ENCODE measurements around the gene DNASE1L3.

Gene DNASE1L3

GRCh38 chr3:58157700-58158099, 53.1 kb downstream of the DNASE1L3 start:
- no peak for DNase-seq

GRCh38 chr3:58155838-58156237, 54.9 kb downstream of the DNASE1L3 start:
- DNase-seq: no peak

- DNase-seq: no peak
These were observed 55.9 kb downstream of the DNASE1L3 start for GRCh38 chr3:58154626-58155449.

GRCh38 chr3:58153371-58153770, 57.4 kb downstream of the DNASE1L3 start:
- DNase-seq: no peak

GRCh38 chr3:58152225-58153015, 58.4 kb downstream of the DNASE1L3 start:
- DNase-seq: no peak

- DNase-seq: no peak
These were observed 59.1 kb downstream of the DNASE1L3 start for GRCh38 chr3:58151637-58152036.

GRCh38 chr3:58150810-58151199, 60.0 kb downstream of the DNASE1L3 start:
- DNase-seq: no peak

GRCh38 chr3:58150130-58150809, 60.5 kb downstream of the DNASE1L3 start:
- DNase-seq: no peak

- no peak for DNase-seq
These were observed 62.7 kb downstream of the DNASE1L3 start for GRCh38 chr3:58148049-58148448.

- DNase-seq: no peak
These were observed 66.1 kb downstream of the DNASE1L3 start for GRCh38 chr3:58144478-58145325.

- no peak for DNase-seq
These were observed 67.2 kb downstream of the DNASE1L3 start for GRCh38 chr3:58143417-58144055.
